SK-N-SH (cell line): ENCODE measurements around the gene TRIL. TPM values are rescaled to one million over a fixed set of nuclear protein-coding genes. Genes with fewer than 3 reads are reported as not detected.

Source experiments
- CTCF ChIA-PET: fragments of 300-600, 350-600 bp; formaldehyde crosslinking; extraction: SDS; loops from one replicate; lab custom pipeline; 2021; lab: Yijun Ruan, JAX
- POLR2A ChIA-PET: fragments of 350-600 bp; sonication (Branson Sonifier 250); formaldehyde crosslinking; extraction: SDS; loops from one replicate; lab custom pipeline; 2020; ENCODE audit warnings: antibody characterized with exemption, inconsistent platforms; lab: Yijun Ruan, JAX
- DNase-seq: peaks from one replicate; pipeline ENCODE4 v3.0.0; 2012
- H2AFZ ChIP-seq: fragments of 200-600 bp; sonication (generic); 2 replicates; pipeline ENCODE4 v1.8.1; 2016; ENCODE audit warnings: antibody characterized with exemption, mild to moderate bottlenecking, low read depth
- H3F3A ChIP-seq: fragments of 200-600 bp; sonication (generic); replicated peaks from 2 replicates; pipeline ENCODE3; 2016; ENCODE audit warnings: antibody characterized with exemption, mild to moderate bottlenecking; ENCODE audit not compliant: insufficient read depth
- H3K27ac ChIP-seq, 2 experiments: fragments of 200-500 bp in 1 of 2; fragments of 200-600 bp in 1 of 2; sonication (Bioruptor generic) in 1 of 2; sonication (generic), shearing (Covaris generic) in 1 of 2; 2 replicates each; pipeline versions ENCODE4 v1.5.1 to v1.6.1; 2014 to 2016; ENCODE audit warnings: low read depth in 2 of 2, inconsistent platforms in 1 of 2, low read length in 1 of 2, mild to moderate bottlenecking in 1 of 2, mixed read lengths in 1 of 2
- H3K27me3 ChIP-seq: fragments of 200-600 bp; sonication (generic), shearing (Covaris generic); 2 replicates; pipeline ENCODE4 v1.6.1; 2016; ENCODE audit warnings: mixed run types; ENCODE audit not compliant: insufficient read depth
- H3K36me3 ChIP-seq, 2 experiments: fragments of 200-500 bp in 1 of 2; fragments of 200-600 bp in 1 of 2; sonication (Bioruptor generic) in 1 of 2; sonication (generic) in 1 of 2; replicated peaks in 1 of 2; 2 replicates each; pipeline versions ENCODE3 to v1.5.1; 2014 to 2016; ENCODE audit warnings: low read length in 1 of 2, mild to moderate bottlenecking in 1 of 2; ENCODE audit not compliant: insufficient read depth in 2 of 2, control insufficient read depth in 1 of 2
- H3K4me1 ChIP-seq, 2 experiments: fragments of 200-500 bp in 1 of 2; fragments of 200-600 bp in 1 of 2; sonication (Bioruptor generic) in 1 of 2; sonication (generic), shearing (Covaris generic) in 1 of 2; 2 replicates each; pipeline versions ENCODE4 v1.5.1 to v1.6.1; 2014 to 2016; ENCODE audit warnings: low read depth in 1 of 2, low read length in 1 of 2, mixed run types in 1 of 2; ENCODE audit not compliant: insufficient read depth in 2 of 2, control insufficient read depth in 1 of 2
- H3K4me2 ChIP-seq: fragments of 200-600 bp; sonication (generic), shearing (Covaris generic); 2 replicates; pipeline ENCODE4 v1.6.1; 2017; ENCODE audit warnings: mixed run types
- H3K4me3 ChIP-seq, 2 experiments: fragments of 200-500 bp in 1 of 2; fragments of 200-600 bp in 1 of 2; sonication (Bioruptor generic) in 1 of 2; sonication (generic), shearing (Covaris generic) in 1 of 2; 2 replicates each; pipeline versions ENCODE4 v1.5.1 to v1.8.1; 2014 to 2016; ENCODE audit warnings: low read depth in 2 of 2, inconsistent platforms in 1 of 2, low read length in 1 of 2, mild to moderate bottlenecking in 1 of 2, mixed read lengths in 1 of 2, moderate library complexity in 1 of 2
- H3K79me2 ChIP-seq: fragments of 200-600 bp; sonication (generic); 2 replicates; pipeline ENCODE4 v1.8.1; 2017; ENCODE audit warnings: mild to moderate bottlenecking; ENCODE audit not compliant: insufficient read depth
- H3K9ac ChIP-seq: fragments of 200-600 bp; sonication (generic); 2 replicates; pipeline ENCODE4 v1.6.1; 2017; ENCODE audit warnings: mixed run types
- H3K9me2 ChIP-seq: fragments of 200-600 bp; sonication (generic); 2 replicates; pipeline ENCODE4 v1.6.1; 2017; ENCODE audit warnings: mixed run types
- H3K9me3 ChIP-seq: fragments of 200-600 bp; sonication (generic); 2 replicates; pipeline ENCODE4 v1.6.1; 2017; ENCODE audit warnings: mixed run types, mild to moderate bottlenecking, moderate library complexity
- H4K20me1 ChIP-seq: fragments of 200-600 bp; sonication (generic); 2 replicates; pipeline ENCODE4 v1.6.1; 2017; ENCODE audit warnings: mild to moderate bottlenecking, mixed run types; ENCODE audit not compliant: insufficient read depth
- ELF1 ChIP-seq: IDR thresholded peaks from 2 replicates; pipeline ENCODE4 v1.4.0; 2012
- FOXJ3 ChIP-seq: sonication (generic); formaldehyde crosslinking; IDR thresholded peaks from 2 replicates; pipeline ENCODE4 v1.5.1; 2020; ENCODE audit warnings: mild to moderate bottlenecking, missing genetic modification reagents
- FOXM1 ChIP-seq: IDR thresholded peaks from 2 replicates; pipeline ENCODE4 v1.4.0; 2012; ENCODE audit warnings: low read depth, mild to moderate bottlenecking
- MAX ChIP-seq: IDR thresholded peaks from 2 replicates; pipeline ENCODE4 v1.4.0; 2012; ENCODE audit warnings: low read depth
- MXI1 ChIP-seq: IDR thresholded peaks from 2 replicates; pipeline ENCODE4 v1.6.1; 2012; ENCODE audit warnings: mild to moderate bottlenecking, low read depth, low read length, improper control_type of control experiment
- NFIC ChIP-seq: IDR thresholded peaks from 2 replicates; pipeline ENCODE4 v1.4.0; 2012; ENCODE audit warnings: borderline replicate concordance
- PBX3 ChIP-seq: IDR thresholded peaks from 2 replicates; pipeline ENCODE4; 2012
- RCOR1 ChIP-seq: fragments of 150-350 bp; IDR thresholded peaks from 2 replicates; pipeline ENCODE4 v1.6.1; 2017; ENCODE audit warnings: antibody characterized with exemption, low read length
- REST ChIP-seq: IDR thresholded peaks from 2 replicates; pipeline ENCODE4 v1.6.1; 2012; ENCODE audit warnings: mild to moderate bottlenecking, low read depth, low read length, moderate library complexity
- RFX5 ChIP-seq: IDR thresholded peaks from 2 replicates; pipeline ENCODE4 v1.6.1; 2012; ENCODE audit warnings: mild to moderate bottlenecking, improper control_type of control experiment, low read length
- SIN3A ChIP-seq: IDR thresholded peaks from 2 replicates; pipeline ENCODE4 v1.6.1; 2012; ENCODE audit warnings: low read depth, mild to moderate bottlenecking, low read length, moderate library complexity, borderline replicate concordance
- SMC3 ChIP-seq: IDR thresholded peaks from 2 replicates; pipeline ENCODE4 v1.6.1; 2012; ENCODE audit warnings: low read depth, low read length, improper control_type of control experiment
- ZBTB33 ChIP-seq: IDR thresholded peaks from 2 replicates; pipeline ENCODE4 v1.4.0; 2012; ENCODE audit warnings: low read depth, borderline replicate concordance
- WGBS: methylation state at CpG from one replicate; pipeline ENCODE4 v1.1.6; 2017; ENCODE audit warnings: low lambda C conversion rate; 5-methylcytosine and 5-hydroxymethylcytosine counted together
- polyA plus RNA-seq, 3 experiments: library from polyadenylated mRNA; depleted of rRNA; stranded (reverse); fragments of >200 nt; gene quantifications; 2 replicates each; pipeline ENCODE4 v1.2.3, GENCODE V29; 2012

Gene TRIL
- polyA plus RNA-seq, 1 of the 3 experiments (the other 2 are of a cell fraction) = 0.18 TPM

- Histone ChIP-seq H3F3A (no peaks in the 10 kb centered on the region), H3K9me2 (no peaks in the 10 kb centered on the region), H3K27me3 (no peaks in the 10 kb centered on the region)
- DNase-seq = no peak
- TF ChIP-seq RCOR1 = no peak
- no peak for TF ChIP-seq NFIC
- no peak for TF ChIP-seq ELF1
- no peak for TF ChIP-seq SIN3A
- TF ChIP-seq ZBTB33 = no peak
- TF ChIP-seq MAX = no peak
- TF ChIP-seq FOXM1 = no peak
- no peak for TF ChIP-seq REST
- TF ChIP-seq RFX5 = no peak
- no peak for TF ChIP-seq SMC3
- no peak for TF ChIP-seq MXI1
- no peak for TF ChIP-seq PBX3
- no peak for TF ChIP-seq FOXJ3
- TF ChIP-seq, all 33 proteins: peak for 0
- Histone ChIP-seq H3K9me3 (no peaks in the 10 kb centered on the region), H3K79me2 (no peaks in the 10 kb centered on the region), H3K27ac (no peak overlapping the region; a peak in 1 of 4 replicates), H3K4me2 (no peak overlapping the region), H3K9ac (no peak overlapping the region), H3K4me3 (no peak overlapping the region), H3K4me1 (peaks cover 7 to 44% of the 10 kb centered on the region in 2 experiments; a peak in 3 of 4 replicates), H2AFZ (no peak overlapping the region), H4K20me1 (no peaks in the 10 kb centered on the region), H3K36me3 (no peaks in the 10 kb centered on the region)
- WGBS = 53% methylated on average over 5 of the region's 5 CpGs
- CTCF ChIA-PET = interaction anchor here (1.0 to 37.1 kb wide), 6 partner anchors 10 to 167 kb away, joined by 3 to 1040 read pairs (median 18); partner anchors contain the start of gene TRIL
- POLR2A ChIA-PET = no interaction called here
Observed at GRCh38 chr7:28941633-28942032, 16.5 kb downstream of the TRIL start.
